ENCODE measurements around the gene FARSA. TPM values are rescaled to one million over a fixed set of nuclear protein-coding genes. Genes with fewer than 3 reads are reported as not detected.

Gene FARSA
- total and polyA plus RNA-seq, 2 donors (not counting 3 experiments of a cell fraction or from before 2014, with no cell fraction given), result 51.8 to 77.4 TPM

GRCh38 chr19:12930002-12930645, 3.4 kb downstream of the FARSA start:
- no peak for FAIRE-seq

More at GRCh38 chr19:12930002-12930645, 3.4 kb downstream of the FARSA start:
- peaks cover 7% of the 10 kb centered on the region for H3K4me1 ChIP-seq (ENCODE audit: control insufficient read depth, extremely low read depth, insufficient read depth, low read length)
- H2AFZ ChIP-seq (ENCODE audit: low read depth, low read length), result no peak overlapping the region
- H3K4me3 ChIP-seq (replicated peaks in 1 of 3; ENCODE audit: insufficient read depth in 1 of 3, low read depth in 1 of 3, low read length in 3 of 3), result no peak overlapping the region
- H3K79me2 ChIP-seq (ENCODE audit: control insufficient read depth, insufficient read depth, low read length), result peaks cover 21% of the 10 kb centered on the region
- DNase-seq (ENCODE audit: low read depth, low spot score), result no peak
- POLR2A ChIA-PET, result no interaction called here
- CTCF ChIA-PET, result no interaction called here
- intact Hi-C loops (cut with micrococcal nuclease), result loop anchor here (10.0 kb wide), 1 partner anchor 145 kb away; no protein-coding TSS in a partner anchor
- no peaks in the 10 kb centered on the region for H4K20me1 ChIP-seq (replicated peaks; ENCODE audit: control insufficient read depth, extremely low read depth, insufficient read depth, low read length)
- H3K27ac ChIP-seq (ENCODE audit: insufficient read depth, low read depth, low read length), result no peak overlapping the region
- H3K27me3 ChIP-seq (ENCODE audit: control insufficient read depth in 2 of 2, insufficient read depth in 2 of 2, low read length in 2 of 2), result no peaks in the 10 kb centered on the region
- dilution Hi-C loops (cut with MboI; ENCODE audit: extremely low pct_ligation_motif_present, low sequenced_read_pairs), result no loop called here
- H3K9ac ChIP-seq (replicated peaks; ENCODE audit: extremely low read depth, insufficient read depth, low read length), result no peak overlapping the region
- peaks cover 10 to 29% of the 10 kb centered on the region in 2 experiments for H3K36me3 ChIP-seq (ENCODE audit: control insufficient read depth in 2 of 2, extremely low read depth in 1 of 2, insufficient read depth in 2 of 2, low read length in 2 of 2)
- BruUV-seq (replicated peaks), result no TSS peak
- H3K9me1 ChIP-seq (replicated peaks; ENCODE audit: control insufficient read depth, extremely low read depth, insufficient read depth, low read length), result no peaks in the 10 kb centered on the region
- no peaks in the 10 kb centered on the region for H3K9me3 ChIP-seq (replicated peaks; ENCODE audit: control insufficient read depth, insufficient read depth, low read length)
- H3K4me2 ChIP-seq (ENCODE audit: insufficient read depth, low read length), result no peak overlapping the region
- TF ChIP-seq MYC (IDR thresholded peaks at IDR 0.05; ENCODE audit: low read depth, low read length), result no peak
- TF ChIP-seq POLR2AphosphoS5 (IDR thresholded peaks at IDR 0.05; ENCODE audit: insufficient read depth, low read depth, low read length), result no peak
- TF ChIP-seq JUN (IDR thresholded peaks at IDR 0.05; ENCODE audit: borderline replicate concordance, insufficient read depth, insufficient read length, low read depth), result no peak
- no peak for TF ChIP-seq GATA2 (IDR thresholded peaks at IDR 0.05; ENCODE audit: insufficient read depth, insufficient read length, low read depth, low read length)
- no peak for TF ChIP-seq FOS (IDR thresholded peaks at IDR 0.05; ENCODE audit: borderline replicate concordance, insufficient read depth, low read length)
- TF ChIP-seq, protein P1, sequence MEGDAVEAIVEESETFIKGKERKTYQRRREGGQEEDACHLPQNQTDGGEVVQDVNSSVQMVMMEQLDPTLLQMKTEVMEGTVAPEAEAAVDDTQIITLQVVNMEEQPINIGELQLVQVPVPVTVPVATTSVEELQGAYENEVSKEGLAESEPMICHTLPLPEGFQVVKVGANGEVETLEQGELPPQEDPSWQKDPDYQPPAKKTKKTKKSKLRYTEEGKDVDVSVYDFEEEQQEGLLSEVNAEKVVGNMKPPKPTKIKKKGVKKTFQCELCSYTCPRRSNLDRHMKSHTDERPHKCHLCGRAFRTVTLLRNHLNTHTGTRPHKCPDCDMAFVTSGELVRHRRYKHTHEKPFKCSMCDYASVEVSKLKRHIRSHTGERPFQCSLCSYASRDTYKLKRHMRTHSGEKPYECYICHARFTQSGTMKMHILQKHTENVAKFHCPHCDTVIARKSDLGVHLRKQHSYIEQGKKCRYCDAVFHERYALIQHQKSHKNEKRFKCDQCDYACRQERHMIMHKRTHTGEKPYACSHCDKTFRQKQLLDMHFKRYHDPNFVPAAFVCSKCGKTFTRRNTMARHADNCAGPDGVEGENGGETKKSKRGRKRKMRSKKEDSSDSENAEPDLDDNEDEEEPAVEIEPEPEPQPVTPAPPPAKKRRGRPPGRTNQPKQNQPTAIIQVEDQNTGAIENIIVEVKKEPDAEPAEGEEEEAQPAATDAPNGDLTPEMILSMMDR (IDR thresholded peaks at IDR 0.05; ENCODE audit: extremely low read depth in 1 of 2, insufficient read depth in 1 of 2, low read depth in 1 of 2, low read length in 2 of 2), result no peak
- TF ChIP-seq POLR2A (IDR thresholded peaks at IDR 0.05; ENCODE audit: low read depth, low read length), result no peak
- no peak for TF ChIP-seq MAX (IDR thresholded peaks at IDR 0.05; ENCODE audit: insufficient read depth, insufficient read length)
- no peak for TF ChIP-seq EZH2 (IDR thresholded peaks at IDR 0.05; ENCODE audit: borderline replicate concordance, low read depth, low read length, severe bottlenecking)

Data from endothelial cell of umbilical vein (primary cell).